Stimulated activated CD8-positive, alpha-beta memory T cell treated with anti-CD3 and anti-CD28 coated beads, Interleukin-12 subunit alpha, Interleukin-12 subunit beta, amount 100 ng/mL, for 1 hour (primary cell): ENCODE measurements around the gene UMOD.

Experiments used
- DNase-seq: peaks from one replicate; pipeline ENCODE4 v3.0.0-alpha.2; 2020; ENCODE audit warnings: low read depth

UMOD gene

GRCh38 chr16:20363191-20363590, 10.7 kb upstream of the UMOD start:
- DNase-seq, result no peak

GRCh38 chr16:20359997-20360396, 7.5 kb upstream of the UMOD start:
- no peak for DNase-seq

GRCh38 chr16:20355114-20355782, 2.7 kb upstream of the UMOD start:
- DNase-seq, result no peak

GRCh38 chr16:20353379-20353778, 864 bp upstream of the UMOD start:
- no peak for DNase-seq

GRCh38 chr16:20349615-20350014, 2.9 kb downstream of the UMOD start:
- no peak for DNase-seq

GRCh38 chr16:20348365-20349185, 3.9 kb downstream of the UMOD start:
- DNase-seq, result no peak

- no peak for DNase-seq
Measured at GRCh38 chr16:20347666-20348364, 4.7 kb downstream of the UMOD start.

GRCh38 chr16:20344611-20345010, 7.9 kb downstream of the UMOD start:
- DNase-seq, result no peak

- no peak for DNase-seq
Measured at GRCh38 chr16:20339744-20340143, 12.8 kb downstream of the UMOD start.

- DNase-seq, result no peak
Measured at GRCh38 chr16:20336955-20337354, 15.6 kb downstream of the UMOD start.

GRCh38 chr16:20334396-20334795, 18.1 kb downstream of the UMOD start:
- no peak for DNase-seq

GRCh38 chr16:20333120-20333519, 19.4 kb downstream of the UMOD start:
- DNase-seq, result no peak

- DNase-seq, result no peak
Measured at GRCh38 chr16:20332411-20332810, 20.1 kb downstream of the UMOD start.

GRCh38 chr16:20331635-20332034, 20.9 kb downstream of the UMOD start:
- no peak for DNase-seq

- DNase-seq, result no peak
Measured at GRCh38 chr16:20329392-20330138, 22.9 kb downstream of the UMOD start.

- no peak for DNase-seq
Measured at GRCh38 chr16:20327444-20328041, 25.0 kb downstream of the UMOD start, which contains the start of gene GP2. Gene GP2 (minus strand): TSS chr16:20327513. CDS start chr16:20326431, 1,082 bp downstream.

- no peak for DNase-seq
Measured at GRCh38 chr16:20326321-20326720, 26.2 kb downstream of the UMOD start.

GRCh38 chr16:20325005-20325404, 27.5 kb downstream of the UMOD start:
- no peak for DNase-seq

- no peak for DNase-seq
Measured at GRCh38 chr16:20323591-20324117, 28.9 kb downstream of the UMOD start.

GRCh38 chr16:20322696-20323095, 29.8 kb downstream of the UMOD start:
- DNase-seq, result no peak

- DNase-seq, result no peak
Measured at GRCh38 chr16:20321671-20322070, 30.8 kb downstream of the UMOD start.
